HL-60 (cell line): ENCODE results near the gene KBTBD12.

Experiments used
- DNase-seq, 2 experiments: peaks; one replicate each; pipeline ENCODE4 v3.0.0-alpha.2; 2010 to 2020; ENCODE audit warnings: low read depth in 1 of 2, low spot score in 1 of 2
- H3K27ac ChIP-seq: fragments of 250-450 bp; sonication (Bioruptor Pico); replicated peaks from 2 replicates; pipeline ENCODE4 v1.5.1; 2020; ENCODE audit warnings: mild to moderate bottlenecking, moderate library complexity
- H3K27me3 ChIP-seq: fragments of 250-450 bp; sonication (Bioruptor Pico); 2 replicates; pipeline ENCODE4 v1.5.1; 2021; ENCODE audit warnings: mild to moderate bottlenecking, moderate library complexity; ENCODE audit not compliant: insufficient read depth, poor library complexity, severe bottlenecking
- H3K4me3 ChIP-seq: replicated peaks from 2 replicates; pipeline ENCODE4 v1.5.1; 2011; ENCODE audit warnings: mild to moderate bottlenecking, control low read depth, low read length; ENCODE audit not compliant: insufficient read depth
- CTCF ChIP-seq: IDR thresholded peaks from one replicate; pipeline ENCODE4 v1.5.1; 2011; ENCODE audit warnings: low read length, control low read depth, inconsistent platforms; ENCODE audit not compliant: insufficient read depth
- GABPA ChIP-seq: IDR thresholded peaks from 2 replicates; pipeline ENCODE4 v1.6.1; 2012; ENCODE audit warnings: low read depth
- POLR2AphosphoS5 ChIP-seq: IDR thresholded peaks from 2 replicates; pipeline ENCODE4 v1.6.1; 2012; ENCODE audit warnings: low read depth
- REST ChIP-seq: IDR thresholded peaks from 2 replicates; pipeline ENCODE4 v1.6.1; 2012; ENCODE audit warnings: low read depth; ENCODE audit not compliant: insufficient replicate concordance
- SPI1 ChIP-seq: IDR thresholded peaks from 2 replicates; pipeline ENCODE4 v1.6.1; 2012; ENCODE audit warnings: low read depth, mild to moderate bottlenecking, borderline replicate concordance

KBTBD12 gene

GRCh38 chr3:127940116-127940515, 25.1 kb downstream of the KBTBD12 start:
- Histone ChIP-seq H3K27me3 (peaks cover 4% of the 10 kb centered on the region), H3K4me3 (no peak overlapping the region), H3K27ac (no peak overlapping the region)
- TF ChIP-seq POLR2AphosphoS5 (no peak), REST (no peak), CTCF (no peak), SPI1 (no peak), GABPA (no peak)
- no peak for DNase-seq

GRCh38 chr3:127942613-127943012, 27.6 kb downstream of the KBTBD12 start:
- no peak for TF ChIP-seq POLR2AphosphoS5
- no peak for TF ChIP-seq CTCF
- no peak for TF ChIP-seq SPI1
- TF ChIP-seq GABPA: no peak
- no peak for DNase-seq
- Histone ChIP-seq H3K4me3 (no peak overlapping the region), H3K27me3 (peaks cover 2% of the 10 kb centered on the region), H3K27ac (no peak overlapping the region)

- DNase-seq: no peak
- no peak for TF ChIP-seq GABPA
- no peak for TF ChIP-seq REST
- no peak for TF ChIP-seq SPI1
- no peak for TF ChIP-seq CTCF
- TF ChIP-seq POLR2AphosphoS5: no peak
- Histone ChIP-seq H3K4me3 (no peak overlapping the region), H3K27me3 (no peaks in the 10 kb centered on the region), H3K27ac (no peak overlapping the region)
These were observed 33.2 kb downstream of the KBTBD12 start for GRCh38 chr3:127948211-127948610.

GRCh38 chr3:127949446-127950055, 34.5 kb downstream of the KBTBD12 start:
- Histone ChIP-seq H3K27me3 (no peaks in the 10 kb centered on the region), H3K4me3 (no peak overlapping the region), H3K27ac (no peak overlapping the region)
- DNase-seq: no peak
- no peak for TF ChIP-seq GABPA
- no peak for TF ChIP-seq POLR2AphosphoS5
- TF ChIP-seq SPI1: no peak
- TF ChIP-seq CTCF: no peak
- no peak for TF ChIP-seq REST
